K562 (cell line): ENCODE measurements around the gene CTNNBL1. TPM values are rescaled to one million over a fixed set of nuclear protein-coding genes. Genes with fewer than 3 reads are reported as not detected.

Experiments used
- ASH1L ChIP-seq: fragments of 450-650 bp; IDR thresholded peaks from 2 replicates; pipeline ENCODE4 v1.6.1; 2018; ENCODE audit warnings: borderline replicate concordance, mild to moderate bottlenecking, low read depth; ENCODE audit not compliant: partially characterized antibody
- FOXJ2 ChIP-seq: fragments of 200-800 bp; sonication (Bioruptor generic); IDR thresholded peaks from 2 replicates; pipeline ENCODE4 v1.6.1; 2016; ENCODE audit warnings: missing genetic modification characterization, missing compliant biosample characterization
- HMG20A ChIP-seq: fragments of 450-650 bp; formaldehyde crosslinking; conservative IDR thresholded peaks from 2 replicates; pipeline ENCODE4 v1.4.0; 2020; ENCODE audit warnings: mild to moderate bottlenecking, mixed read lengths
- HNRNPH1 ChIP-seq: fragments of 200-400 bp; formaldehyde crosslinking; optimal IDR thresholded peaks from 2 replicates; pipeline ENCODE3; 2017; ENCODE audit warnings: low read depth, mild to moderate bottlenecking, low read length, moderate library complexity
- NELFE ChIP-seq: IDR thresholded peaks from 2 replicates; pipeline ENCODE4 v1.6.1; 2011; ENCODE audit warnings: mild to moderate bottlenecking; ENCODE audit not compliant: insufficient read depth, insufficient read length
- REST ChIP-seq, 2 experiments: fragments of 450-650 bp; formaldehyde crosslinking in 1 of 2; IDR thresholded peaks; 2 replicates each; pipeline versions ENCODE4 v1.4.0 to v1.6.1; 2014 to 2020; ENCODE audit warnings: mild to moderate bottlenecking in 2 of 2, borderline replicate concordance in 1 of 2, low read depth in 1 of 2
- SNIP1 ChIP-seq: fragments of 450-650 bp; IDR thresholded peaks from 2 replicates; pipeline ENCODE4 v1.7.1; 2017; ENCODE audit warnings: low read depth, mild to moderate bottlenecking
- THAP7 ChIP-seq: fragments of 250-450 bp; sonication (Bioruptor Pico); IDR thresholded peaks from 2 replicates; pipeline ENCODE4 v1.5.0; 2021
- ZNF316 ChIP-seq: fragments of 450-650 bp; IDR thresholded peaks from 2 replicates; pipeline ENCODE4 v1.6.1; 2016
- ZNF407 ChIP-seq: fragments of 450-650 bp; IDR thresholded peaks from 2 replicates; pipeline ENCODE4 v1.6.1; 2016; ENCODE audit warnings: low read depth
- ZNF696 ChIP-seq: fragments of 250-450 bp; sonication (Bioruptor Pico); conservative IDR thresholded peaks from 2 replicates; pipeline ENCODE4 v1.4.0; 2020; ENCODE audit warnings: mild to moderate bottlenecking, moderate library complexity
- polyA plus RNA-seq, 8 experiments: library from polyadenylated mRNA; depleted of rRNA in 4 of 8; stranded (reverse) in 5 of 8; unstranded in 3 of 8; fragments of >200 nt; fragmentation: Nextera tagmentation in 2 of 8; fragmentation: Illumina TruSeq in 1 of 8; extraction: Ambion mirVana in 2 of 8; extraction: Trizol in 1 of 8; gene quantifications; 2 replicates each; pipeline versions ENCODE4 v1.2.1 to v1.2.3, GENCODE V29; 2011 to 2014; ENCODE audit warnings: inconsistent platforms in 1 of 8, missing spikeins in 1 of 8
- total RNA-seq, 7 experiments: library from RNA; depleted of rRNA in 6 of 7; stranded (reverse); fragments of >200 nt in 6 of 7; fragmentation: Illumina TruSeq in 2 of 7; extraction: Trizol in 2 of 7; gene quantifications; 2 replicates each; pipeline versions ENCODE4 v1.2.1 to v1.2.3, GENCODE V29; 2011 to 2021; ENCODE audit warnings: low replicate concordance in 1 of 7

Gene CTNNBL1
- total and polyA plus RNA-seq, 9 of the 15 experiments (the other 6 are each of a cell fraction or from before 2014, with no cell fraction given), result 32.4 to 85.6 (median 43.6) TPM

- TF ChIP-seq REST (IDR thresholded peaks at IDR 0.05; ENCODE audit: borderline replicate concordance) (peak; percentile 27; the same call in 1 of the 2 replicates), REST (CRISPR knock-in tag; IDR thresholded peaks at IDR 0.05; ENCODE audit: low read depth) (no peak), THAP7 (CRISPR knock-in tag) (no peak), ZNF407 (no peak), ZNF316 (no peak), FOXJ2 (no peak), ZNF696 (no peak), ASH1L (no peak), HNRNPH1 (no peak), NELFE (no peak), SNIP1 (no peak), HMG20A (no peak)
Observed at GRCh38 chr20:37850724-37851355, 157.0 kb downstream of the CTNNBL1 start (continued).
